Measurements from ENCODE around the gene SERP2.

DNA sequence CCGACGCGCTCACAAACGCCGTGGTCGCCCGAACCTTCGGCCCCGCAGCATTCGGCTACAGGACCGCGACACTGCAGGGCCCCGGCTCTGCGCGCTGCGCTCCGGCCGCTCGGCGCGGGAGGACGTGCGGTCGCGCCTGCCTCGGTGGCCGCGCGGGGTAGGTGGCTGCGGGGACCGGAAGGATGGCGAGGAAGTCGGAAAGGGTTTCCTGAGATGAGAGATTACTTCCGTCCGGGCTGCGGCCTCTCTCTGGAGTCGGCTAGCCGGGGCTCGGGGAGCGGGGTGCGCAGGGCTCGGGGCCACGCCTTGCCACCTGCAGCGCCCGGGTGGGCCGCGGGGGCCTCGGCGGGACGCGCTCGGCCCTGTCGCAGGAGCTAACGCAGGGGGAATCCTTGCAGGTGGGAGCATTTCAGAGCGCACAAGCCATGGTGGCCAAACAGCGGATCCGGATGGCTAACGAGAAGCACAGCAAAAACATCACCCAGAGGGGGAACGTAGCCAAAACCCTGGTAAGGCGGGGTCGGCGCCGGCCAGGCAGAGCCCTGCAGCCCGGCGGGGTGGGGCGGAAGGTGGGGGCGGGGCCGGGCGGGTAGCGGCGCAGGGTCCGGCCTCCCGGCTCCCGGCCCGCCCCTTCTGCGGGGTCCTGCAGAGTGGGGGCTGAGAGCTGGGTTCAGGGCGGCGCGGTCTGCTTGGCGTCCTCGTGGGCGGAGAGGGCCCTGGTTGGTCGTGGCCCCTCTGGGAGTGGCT, at the start of gene SERP2:
- TF ChIP-seq CREB1 (IDR thresholded peaks at IDR 0.05; ENCODE audit: low read depth) = no peak
- TF ChIP-seq ZNF622 (IDR thresholded peaks at IDR 0.05) = no peak
- no peak for TF ChIP-seq CTCF (IDR thresholded peaks at IDR 0.05 in 2 of 3, conservative IDR thresholded peaks at IDR 0.05 in 1 of 3; ENCODE audit: control insufficient read depth in 2 of 3, extremely low read depth in 1 of 3, insufficient read depth in 1 of 3, low read depth in 3 of 3, low read length in 3 of 3)
- no peak for TF ChIP-seq POLR2AphosphoS5 (IDR thresholded peaks at IDR 0.05; ENCODE audit: low read length)
- TF ChIP-seq ZNF687 (IDR thresholded peaks at IDR 0.05) = no peak
- TF ChIP-seq MXI1 (IDR thresholded peaks at IDR 0.05; ENCODE audit: low read depth, low read length) = no peak
- no peak for TF ChIP-seq TARDBP (IDR thresholded peaks at IDR 0.05; ENCODE audit: borderline replicate concordance)
- TF ChIP-seq JUNB (IDR thresholded peaks at IDR 0.05) = no peak
- no peak for TF ChIP-seq CEBPB (IDR thresholded peaks at IDR 0.05; ENCODE audit: borderline replicate concordance in 1 of 2, low read depth in 2 of 2, low read length in 2 of 2)
- TF ChIP-seq ASH2L (IDR thresholded peaks at IDR 0.05; ENCODE audit: borderline replicate concordance, low read depth) = no peak
- TF ChIP-seq EP300 (IDR thresholded peaks at IDR 0.05; ENCODE audit: borderline replicate concordance in 1 of 2, control insufficient read depth in 1 of 2, low read depth in 2 of 2, low read length in 2 of 2) = no peak
- TF ChIP-seq, protein P1, sequence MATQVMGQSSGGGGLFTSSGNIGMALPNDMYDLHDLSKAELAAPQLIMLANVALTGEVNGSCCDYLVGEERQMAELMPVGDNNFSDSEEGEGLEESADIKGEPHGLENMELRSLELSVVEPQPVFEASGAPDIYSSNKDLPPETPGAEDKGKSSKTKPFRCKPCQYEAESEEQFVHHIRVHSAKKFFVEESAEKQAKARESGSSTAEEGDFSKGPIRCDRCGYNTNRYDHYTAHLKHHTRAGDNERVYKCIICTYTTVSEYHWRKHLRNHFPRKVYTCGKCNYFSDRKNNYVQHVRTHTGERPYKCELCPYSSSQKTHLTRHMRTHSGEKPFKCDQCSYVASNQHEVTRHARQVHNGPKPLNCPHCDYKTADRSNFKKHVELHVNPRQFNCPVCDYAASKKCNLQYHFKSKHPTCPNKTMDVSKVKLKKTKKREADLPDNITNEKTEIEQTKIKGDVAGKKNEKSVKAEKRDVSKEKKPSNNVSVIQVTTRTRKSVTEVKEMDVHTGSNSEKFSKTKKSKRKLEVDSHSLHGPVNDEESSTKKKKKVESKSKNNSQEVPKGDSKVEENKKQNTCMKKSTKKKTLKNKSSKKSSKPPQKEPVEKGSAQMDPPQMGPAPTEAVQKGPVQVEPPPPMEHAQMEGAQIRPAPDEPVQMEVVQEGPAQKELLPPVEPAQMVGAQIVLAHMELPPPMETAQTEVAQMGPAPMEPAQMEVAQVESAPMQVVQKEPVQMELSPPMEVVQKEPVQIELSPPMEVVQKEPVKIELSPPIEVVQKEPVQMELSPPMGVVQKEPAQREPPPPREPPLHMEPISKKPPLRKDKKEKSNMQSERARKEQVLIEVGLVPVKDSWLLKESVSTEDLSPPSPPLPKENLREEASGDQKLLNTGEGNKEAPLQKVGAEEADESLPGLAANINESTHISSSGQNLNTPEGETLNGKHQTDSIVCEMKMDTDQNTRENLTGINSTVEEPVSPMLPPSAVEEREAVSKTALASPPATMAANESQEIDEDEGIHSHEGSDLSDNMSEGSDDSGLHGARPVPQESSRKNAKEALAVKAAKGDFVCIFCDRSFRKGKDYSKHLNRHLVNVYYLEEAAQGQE (IDR thresholded peaks at IDR 0.05; ENCODE audit: low read depth, low read length) = no peak
- TF ChIP-seq SIN3A (IDR thresholded peaks at IDR 0.05; ENCODE audit: low read depth, low read length) = no peak
- no peak for TF ChIP-seq SP1 (IDR thresholded peaks at IDR 0.05; ENCODE audit: low read depth, low read length)

Data from GM12878 (cell line).